GM12878 (cell line): ENCODE measurements around the gene WDFY4. TPM values are rescaled to one million over a fixed set of nuclear protein-coding genes. Genes with fewer than 3 reads are reported as not detected.

Experiments
- ATAC-seq: fragments of 200-7000 bp; cut with Tn5 transposase; 3 replicates; pipeline ENCODE4 v1.9.1; 2020; ENCODE audit warnings: mild to moderate bottlenecking, moderate library complexity
- BruUV-seq: library from RNA; stranded (reverse); fragments of 400-500 nt; replicated peaks from 2 replicates; lab custom pipeline; 2021; lab: Mats Ljungman, UMichigan
- CTCF ChIA-PET: fragments of 300-600 bp; sonication (Branson Sonifier 250); formaldehyde crosslinking; extraction: SDS; loops from one replicate; lab custom pipeline; 2021; ENCODE audit warnings: inconsistent platforms; lab: Yijun Ruan, JAX
- POLR2A ChIA-PET: fragments of 350-600 bp; formaldehyde crosslinking; extraction: SDS; loops from one replicate; lab custom pipeline; 2021; ENCODE audit warnings: inconsistent platforms; lab: Charles Lee
- RAD21 ChIA-PET: fragments of 300-600 bp; sonication (Branson Sonifier 250); formaldehyde crosslinking; loops from one replicate; lab custom pipeline; 2023; ENCODE audit warnings: antibody characterized with exemption; ENCODE audit not compliant: unreplicated experiment; lab: Charles Lee
- SMC1A ChIA-PET: fragments of 300-600 bp; sonication (Branson Sonifier 250); formaldehyde crosslinking; loops from one replicate; lab custom pipeline; 2023; ENCODE audit not compliant: unreplicated experiment, uncharacterized antibody; lab: Charles Lee
- DNase-seq: peaks from one replicate; pipeline ENCODE4 v3.0.0-alpha.2; 2011; ENCODE audit warnings: low read depth, low spot score
- FAIRE-seq: peaks from 3 replicates; lab custom pipeline; 2011; peaks lifted over from hg19 to GRCh38; lab: Jason Lieb, UNC
- H2AFZ ChIP-seq: 2 replicates; pipeline ENCODE4 v1.6.0; 2011; ENCODE audit warnings: low read depth, low read length, control low read depth; ENCODE audit not compliant: control insufficient read depth
- H3K27ac ChIP-seq: 2 replicates; pipeline ENCODE4 v1.5.1; 2011; ENCODE audit warnings: control low read depth; ENCODE audit not compliant: control insufficient read depth, insufficient read depth
- H3K27me3 ChIP-seq, 2 experiments: replicated peaks in 1 of 2; 2 replicates each; pipeline versions ENCODE4 v1.6.0 to v1.6.1; 2011; ENCODE audit warnings: low read length in 1 of 2; ENCODE audit not compliant: control insufficient read depth in 2 of 2, insufficient read depth in 2 of 2
- H3K36me3 ChIP-seq, 2 experiments: 2 replicates each; pipeline ENCODE4 v1.5.1; 2011; ENCODE audit warnings: low read length in 1 of 2; ENCODE audit not compliant: control insufficient read depth in 2 of 2, insufficient read depth in 2 of 2
- H3K4me1 ChIP-seq: 2 replicates; pipeline ENCODE4 v1.6.1; 2011; ENCODE audit warnings: mild to moderate bottlenecking, low read length, moderate library complexity, mixed read lengths; ENCODE audit not compliant: control insufficient read depth, insufficient read depth
- H3K4me2 ChIP-seq: 2 replicates; pipeline ENCODE4 v1.6.0; 2011; ENCODE audit warnings: control low read depth; ENCODE audit not compliant: control insufficient read depth, insufficient read depth
- H3K4me3 ChIP-seq: fragments of 200-600 bp; sonication (generic); 2 replicates; pipeline ENCODE4 v1.5.1; 2016
- H3K79me2 ChIP-seq: 2 replicates; pipeline ENCODE4 v1.6.0; 2011; ENCODE audit warnings: low read length; ENCODE audit not compliant: control insufficient read depth, insufficient read depth
- H3K9ac ChIP-seq: 2 replicates; pipeline ENCODE4 v1.8.0; 2011; ENCODE audit warnings: low read length, control low read depth, mixed read lengths; ENCODE audit not compliant: control insufficient read depth, insufficient read depth
- H3K9me3 ChIP-seq: replicated peaks from 3 replicates; pipeline ENCODE4 v1.5.1; 2011; ENCODE audit warnings: mild to moderate bottlenecking, low read length; ENCODE audit not compliant: control insufficient read depth, insufficient read depth
- H4K20me1 ChIP-seq: 2 replicates; pipeline ENCODE4 v1.6.0; 2011; ENCODE audit not compliant: control insufficient read depth, insufficient read depth
- E2F8 ChIP-seq: fragments of 450-650 bp; IDR thresholded peaks from 2 replicates; pipeline ENCODE4 v1.6.1; 2018; ENCODE audit warnings: mild to moderate bottlenecking, low read depth, moderate library complexity; ENCODE audit not compliant: partially characterized antibody
- EGR1 ChIP-seq, 2 experiments: IDR thresholded peaks; 1 replicate in 1 of 2; 2 replicates in 1 of 2; pipeline ENCODE4 v1.6.1; 2011 to 2012; ENCODE audit warnings: low read depth in 2 of 2, low read length in 2 of 2, borderline replicate concordance in 1 of 2, mild to moderate bottlenecking in 1 of 2, moderate library complexity in 1 of 2
- GATAD2B ChIP-seq: fragments of 450-650 bp; conservative IDR thresholded peaks from 2 replicates; pipeline ENCODE4 v1.6.1; 2017; ENCODE audit warnings: low read depth, mild to moderate bottlenecking, moderate library complexity
- WGBS: methylation state at CpG from one replicate; pipeline ENCODE4 v1.1.6; 2016; ENCODE audit warnings: low lambda C conversion rate; ENCODE audit not compliant: insufficient replicate concordance, insufficient coverage; ENCODE audit errors: missing lambda C conversion rate; 5-methylcytosine and 5-hydroxymethylcytosine counted together
- in situ Hi-C: fragments of 300-500 bp; cut with MboI; formaldehyde crosslinking; loops from 9 replicates; pipeline ENCODE4 v1.14.3; 2018; ENCODE audit warnings: mixed read lengths
- intact Hi-C: fragments of 100-400 bp; cut with micrococcal nuclease; formaldehyde crosslinking; loops from one replicate; pipeline ENCODE4 v1.14.2; 2022; ENCODE audit not compliant: unreplicated experiment
- polyA plus RNA-seq, 11 experiments: library from polyadenylated mRNA; depleted of rRNA in 4 of 11; unstranded in 6 of 11; stranded (reverse) in 5 of 11; fragments of >200 nt; fragmentation: Nextera tagmentation in 4 of 11; fragmentation: Illumina TruSeq in 1 of 11; extraction: Ambion mirVana in 4 of 11; extraction: Trizol in 1 of 11; gene quantifications; 1 replicate in 1 of 11; 2 replicates in 10 of 11; pipeline versions ENCODE4 v1.2.1 to v1.2.3, GENCODE V29; 2011 to 2016; ENCODE audit warnings: inconsistent platforms in 2 of 11, missing spikeins in 2 of 11, low read depth in 1 of 11
- total RNA-seq, 4 experiments: library from RNA; depleted of rRNA in 3 of 4; stranded (reverse); fragments of >200 nt in 3 of 4; fragmentation: Illumina TruSeq in 1 of 4; extraction: Trizol in 1 of 4; gene quantifications; 2 replicates each; pipeline versions ENCODE4 v1.2.1 to v1.2.3, GENCODE V29; 2013 to 2021

Gene WDFY4
- total and polyA plus RNA-seq, 10 of the 15 experiments (the other 5 are each of a cell fraction or from before 2014, with no cell fraction given) = 13.5 to 132 (median 47.3) TPM

DNA sequence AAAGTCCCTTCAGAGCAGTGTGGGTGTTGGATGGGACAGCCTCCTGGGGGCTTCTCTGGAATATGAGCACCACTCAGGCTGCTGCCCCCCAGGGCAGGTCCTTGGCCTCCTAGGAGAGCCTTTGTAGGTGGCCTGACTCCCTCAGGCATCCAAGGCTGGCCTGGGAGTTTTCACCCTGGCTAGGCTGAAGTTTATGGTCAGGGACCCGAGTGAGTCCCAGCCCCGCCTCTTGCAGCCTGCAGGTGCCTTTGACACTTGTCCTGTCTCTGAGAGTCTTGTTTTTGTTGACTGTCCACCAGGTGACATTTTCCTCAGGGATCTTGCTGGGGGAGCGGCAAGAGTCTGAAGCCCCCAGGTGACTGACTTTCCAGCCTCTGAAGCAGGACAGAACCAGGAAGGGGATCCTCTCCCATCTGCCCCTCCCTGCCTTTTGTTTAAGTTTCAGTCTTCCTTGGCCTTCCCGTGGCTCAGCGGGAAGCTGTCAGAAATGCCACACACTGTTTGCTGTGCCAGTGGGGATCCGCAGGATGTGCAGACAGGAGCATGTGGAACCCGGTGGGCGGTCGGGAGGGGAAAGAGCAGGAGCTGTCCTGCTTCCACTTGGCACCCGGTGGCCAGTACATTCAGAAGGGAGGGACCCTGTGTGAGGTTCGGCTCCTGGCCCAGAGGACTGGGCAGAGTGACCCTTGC is 195.5 kb downstream of the WDFY4 start:
- ATAC-seq (no peak), FAIRE-seq (no peak), DNase-seq (no peak)
- Histone ChIP-seq H3K4me1 (no peaks in the 10 kb centered on the region; the same call in 1 of the 2 replicates), H3K9ac (no peak overlapping the region), H3K36me3 (peaks cover 17 to 19% of the 10 kb centered on the region in 2 experiments; a peak in 3 of 4 replicates), H3K4me2 (no peak overlapping the region), H3K4me3 (no peak overlapping the region), H3K27me3 (no peaks in the 10 kb centered on the region), H4K20me1 (no peaks in the 10 kb centered on the region), H3K79me2 (no peaks in the 10 kb centered on the region), H3K27ac (no peak overlapping the region), H2AFZ (no peak overlapping the region), H3K9me3 (no peaks in the 10 kb centered on the region; the same call in 2 of the 3 replicates)
- no TSS peak for BruUV-seq
- ChIA-PET SMC1A (no interaction called here), CTCF (no interaction called here), RAD21 (no interaction called here), POLR2A (no interaction called here)
- WGBS = 91% methylated on average over 11 of the region's 11 CpGs
- intact Hi-C loops = no loop called here
- TF ChIP-seq E2F8 = no peak
- in situ Hi-C loops = no loop called here

DNA sequence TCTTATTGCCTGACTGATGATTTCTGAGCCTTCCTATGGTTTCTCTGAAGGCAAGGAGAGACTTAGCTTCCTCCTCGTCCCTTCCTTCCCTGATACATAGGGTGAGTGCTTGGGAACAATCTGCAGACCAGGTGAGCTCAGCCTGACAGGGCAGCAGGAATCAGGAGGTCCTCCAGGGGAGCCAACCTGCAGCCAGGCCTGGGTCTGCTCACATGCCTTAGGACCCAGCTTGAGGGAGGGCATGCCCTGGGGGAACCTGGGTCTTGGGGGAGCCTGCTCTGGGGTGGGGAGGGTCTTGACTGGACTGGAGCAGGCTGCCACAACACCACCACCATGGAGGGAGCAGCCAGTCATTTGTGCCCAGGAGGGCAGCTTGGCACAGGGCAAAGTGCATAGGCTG is 197.3 kb downstream of the WDFY4 start:
- no peak for TF ChIP-seq GATAD2B
- no peak for TF ChIP-seq EGR1 (IDR thresholded peaks at IDR 0.05; ENCODE audit: borderline replicate concordance in 1 of 2, low read depth in 2 of 2, low read length in 2 of 2)
- DNase-seq (no peak), FAIRE-seq (no peak), ATAC-seq (no peak)
- Histone ChIP-seq H3K4me1 (no peaks in the 10 kb centered on the region; the same call in 1 of the 2 replicates), H3K79me2 (no peaks in the 10 kb centered on the region), H3K9ac (no peak overlapping the region), H2AFZ (no peak overlapping the region), H3K27me3 (no peaks in the 10 kb centered on the region), H3K36me3 (peaks cover 11 to 12% of the 10 kb centered on the region in 2 experiments; a peak in 3 of 4 replicates), H3K27ac (no peak overlapping the region), H4K20me1 (no peaks in the 10 kb centered on the region), H3K4me2 (no peak overlapping the region), H3K4me3 (no peak overlapping the region), H3K9me3 (no peaks in the 10 kb centered on the region; the same call in 2 of the 3 replicates)
- ChIA-PET POLR2A (no interaction called here), CTCF (interaction anchor here (0.7 to 1.1 kb wide), 2 partner anchors 24 to 224 kb away, joined by 3 read pairs; no protein-coding TSS in a partner anchor), SMC1A (interaction anchor here (1.1 kb wide), 1 partner anchor 16 kb away, joined by 3 read pairs; no protein-coding TSS in a partner anchor), RAD21 (no interaction called here)
- 78% methylated on average over 1 of the region's 1 CpG for WGBS
- in situ Hi-C loops = no loop called here
- no TSS peak for BruUV-seq
- intact Hi-C loops = no loop called here
